Measurements from ENCODE around the gene POLL. TPM values are rescaled to one million over a fixed set of nuclear protein-coding genes. Genes with fewer than 3 reads are reported as not detected.

POLL gene
- total and polyA plus RNA-seq, 2 experiments from 2014 or later: 16.8 to 17.7 TPM

- H2AFZ ChIP-seq: no peak overlapping the region
- no peaks in the 10 kb centered on the region for H3K9me2 ChIP-seq (replicated peaks; ENCODE audit: insufficient read depth)
- H3K27me3 ChIP-seq: no peaks in the 10 kb centered on the region
- H3K9me3 ChIP-seq (ENCODE audit: low read depth): no peaks in the 10 kb centered on the region
- no peaks in the 10 kb centered on the region for H4K20me1 ChIP-seq (ENCODE audit: insufficient read depth, poor library complexity, severe bottlenecking)
- WGBS (ENCODE audit: low lambda C conversion rate, missing lambda C conversion rate): 58% methylated on average over 4 of the region's 4 CpGs
- H3K4me2 ChIP-seq: no peak overlapping the region
- H3K4me1 ChIP-seq (ENCODE audit: insufficient read depth): peaks cover 3% of the 10 kb centered on the region
- H3K4me3 ChIP-seq: no peak overlapping the region
- H3K36me3 ChIP-seq (replicated peaks; ENCODE audit: insufficient read depth, low read depth): no peaks in the 10 kb centered on the region
- H3K79me2 ChIP-seq: no peaks in the 10 kb centered on the region
- no peak for TF ChIP-seq CTCF (IDR thresholded peaks at IDR 0.05; ENCODE audit: poor library complexity)
- H3K27ac ChIP-seq: no peak overlapping the region
- DNase-seq (ENCODE audit: low spot score): peak; percentile 10
These were observed 58.1 kb downstream of the POLL start for GRCh38 chr10:101529725-101530553.

- no peak for TF ChIP-seq EZH2phosphoT487 (IDR thresholded peaks at IDR 0.05; ENCODE audit: low read depth, severe bottlenecking, unreplicated experiment)
- Histone ChIP-seq H3K4me3 (no peak overlapping the region), H2AFZ (no peak overlapping the region), H3K36me3 (replicated peaks; ENCODE audit: insufficient read depth, low read depth) (no peaks in the 10 kb centered on the region), H3K79me2 (no peaks in the 10 kb centered on the region), H3K4me1 (ENCODE audit: insufficient read depth) (peaks cover 3% of the 10 kb centered on the region), H3K27me3 (no peaks in the 10 kb centered on the region), H4K20me1 (ENCODE audit: insufficient read depth, poor library complexity, severe bottlenecking) (no peaks in the 10 kb centered on the region), H3K4me2 (no peak overlapping the region), H3K27ac (no peak overlapping the region), H3K9me2 (replicated peaks; ENCODE audit: insufficient read depth) (no peaks in the 10 kb centered on the region), H3K9me3 (ENCODE audit: low read depth) (no peaks in the 10 kb centered on the region)
- WGBS (ENCODE audit: low lambda C conversion rate, missing lambda C conversion rate): 71% methylated on average over 1 of the region's 1 CpG
- no peak for DNase-seq (ENCODE audit: low spot score)
These were observed 58.9 kb downstream of the POLL start for GRCh38 chr10:101529207-101529606.

Small RNA genes lying within 50 kb of the gene (microRNA-seq; reads per million reads assigned to microRNA genes)
- gene MIR3158-1 (not detected), gene MIR3158-2 (not detected)

Small RNA genes lying within 50 kb of the gene (small RNA-seq; reads per million reads assigned to genes)
- gene MIR3158-1 (not detected), gene RNU6-1165P (not detected)

Other genes with a start within 250 kb of the POLL start
- 24.3 and 25.9 TPM in 2 replicates for gene BTRC, start 234.1 kb downstream of the POLL start, total RNA-seq
- gene BTRC, start 234.1 kb downstream of the POLL start, polyA plus RNA-seq: 14.5 and 15.9 TPM in 2 replicates
- 24.8 and 27.9 TPM in 2 replicates for gene DPCD, start 64 bp upstream of the POLL start, total RNA-seq
- 26.5 and 30.1 TPM in 2 replicates for gene DPCD, start 64 bp upstream of the POLL start, polyA plus RNA-seq
- gene FBXW4, start 106.9 kb upstream of the POLL start, total RNA-seq: 28.5 and 32.7 TPM in 2 replicates
- 13.1 and 15.5 TPM in 2 replicates for gene FBXW4, start 106.9 kb upstream of the POLL start, polyA plus RNA-seq
- not detected in 2 replicates for gene FGF8, start 187.9 kb upstream of the POLL start, total RNA-seq
- not detected in 2 replicates for gene FGF8, start 187.9 kb upstream of the POLL start, polyA plus RNA-seq
- 69.4 and 71.6 TPM in 2 replicates for gene NPM3, start 195.2 kb upstream of the POLL start, total RNA-seq
- 4.0 and 5.1 TPM in 2 replicates for gene NPM3, start 195.2 kb upstream of the POLL start, polyA plus RNA-seq
- gene OGA, start 230.2 kb upstream of the POLL start, total RNA-seq: 66.4 and 76.8 TPM in 2 replicates
- gene OGA, start 230.2 kb upstream of the POLL start, polyA plus RNA-seq: 46.1 and 55.7 TPM in 2 replicates

Data from hepatocyte (in vitro differentiated cells).